H1 (cell line): ENCODE data around the gene SMARCAL1. TPM values are rescaled to one million over a fixed set of nuclear protein-coding genes. Genes with fewer than 3 reads are reported as not detected.
A peak's percentile ranks its signal among the peaks of the same experiment; 100 is the strongest.

ENCODE experiments used
- GABPA ChIP-seq: IDR thresholded peaks from 2 replicates; pipeline ENCODE4 v1.6.1; 2011; ENCODE audit warnings: mild to moderate bottlenecking, low read length, moderate library complexity, borderline replicate concordance; ENCODE audit not compliant: insufficient read depth
- HDAC2 ChIP-seq, 2 experiments: fragments of 300-600 bp in 1 of 2; sonication (generic) in 1 of 2; IDR thresholded peaks; 2 replicates each; pipeline ENCODE4 v1.6.1; 2011 to 2012; ENCODE audit warnings: low read depth in 2 of 2, low read length in 2 of 2, mild to moderate bottlenecking in 2 of 2, moderate library complexity in 2 of 2, borderline replicate concordance in 1 of 2, inconsistent platforms in 1 of 2
- JUN ChIP-seq: IDR thresholded peaks from 2 replicates; pipeline ENCODE4 v1.6.1; 2011; ENCODE audit warnings: low read depth, mild to moderate bottlenecking, improper control_type of control experiment, low read length
- NANOG ChIP-seq: IDR thresholded peaks from 2 replicates; pipeline ENCODE4 v1.6.1; 2011; ENCODE audit warnings: low read length, low read depth, mild to moderate bottlenecking, inconsistent platforms; ENCODE audit not compliant: insufficient read depth, poor library complexity, severe bottlenecking
- POLR2A ChIP-seq, 2 experiments: IDR thresholded peaks; 1 replicate in 1 of 2; 2 replicates in 1 of 2; pipeline ENCODE4 v1.6.1; 2011; ENCODE audit warnings: low read depth in 2 of 2, low read length in 2 of 2, mild to moderate bottlenecking in 2 of 2; ENCODE audit errors: control extremely low read depth in 1 of 2
- POLR2AphosphoS5 ChIP-seq: IDR thresholded peaks from 2 replicates; pipeline ENCODE4 v1.6.1; 2011; ENCODE audit warnings: low read depth, low read length
- POU5F1 ChIP-seq: IDR thresholded peaks from 2 replicates; pipeline ENCODE4 v1.6.1; 2011; ENCODE audit warnings: low read depth, mild to moderate bottlenecking, low read length, moderate library complexity
- SIN3A ChIP-seq, 2 experiments: IDR thresholded peaks in 1 of 2; conservative IDR thresholded peaks in 1 of 2; 2 replicates each; pipeline ENCODE4 v1.6.1; 2011 to 2012; ENCODE audit warnings: low read length in 2 of 2, improper control_type of control experiment in 1 of 2, low read depth in 1 of 2, mild to moderate bottlenecking in 1 of 2
- ZNF274 ChIP-seq: IDR thresholded peaks from 2 replicates; pipeline ENCODE4 v1.7.0; 2012; ENCODE audit warnings: low read length, borderline replicate concordance; ENCODE audit errors: extremely low read depth
- polyA plus RNA-seq, 7 experiments: library from polyadenylated mRNA; depleted of rRNA in 3 of 7; stranded (reverse) in 5 of 7; unstranded in 2 of 7; fragments of >200 nt in 5 of 7; fragments of 200-250 nt in 2 of 7; gene quantifications; 1 replicate in 5 of 7; 2 replicates in 1 of 7; 4 replicates in 1 of 7; pipeline versions ENCODE4 v1.2.1 to v1.2.3, GENCODE V29; 2011 to 2013; ENCODE audit warnings: missing spikeins in 2 of 7, mixed read lengths in 2 of 7
- total RNA-seq: library from RNA; stranded (reverse); fragmentation: NEBNext Ultra II Directional; extraction: Animal tissue kit (Norgen Biotek cat#: 25700); gene quantifications from 2 replicates; pipeline ENCODE4 v1.2.1, GENCODE V29; 2021
- TF ChIP-seq, protein P1 (sequence below): fragments of 300-600 bp; sonication (generic); IDR thresholded peaks from 2 replicates; pipeline ENCODE4 v1.7.1; 2012; ENCODE audit warnings: low read length, moderate library complexity, mild to moderate bottlenecking, inconsistent platforms; ENCODE audit not compliant: insufficient replicate concordance

Gene SMARCAL1
- total and polyA plus RNA-seq, 2 of the 8 experiments (the other 6 are each of a cell fraction or from before 2014, with no cell fraction given), result 17.6 to 17.9 TPM

- TF ChIP-seq, protein P1, sequence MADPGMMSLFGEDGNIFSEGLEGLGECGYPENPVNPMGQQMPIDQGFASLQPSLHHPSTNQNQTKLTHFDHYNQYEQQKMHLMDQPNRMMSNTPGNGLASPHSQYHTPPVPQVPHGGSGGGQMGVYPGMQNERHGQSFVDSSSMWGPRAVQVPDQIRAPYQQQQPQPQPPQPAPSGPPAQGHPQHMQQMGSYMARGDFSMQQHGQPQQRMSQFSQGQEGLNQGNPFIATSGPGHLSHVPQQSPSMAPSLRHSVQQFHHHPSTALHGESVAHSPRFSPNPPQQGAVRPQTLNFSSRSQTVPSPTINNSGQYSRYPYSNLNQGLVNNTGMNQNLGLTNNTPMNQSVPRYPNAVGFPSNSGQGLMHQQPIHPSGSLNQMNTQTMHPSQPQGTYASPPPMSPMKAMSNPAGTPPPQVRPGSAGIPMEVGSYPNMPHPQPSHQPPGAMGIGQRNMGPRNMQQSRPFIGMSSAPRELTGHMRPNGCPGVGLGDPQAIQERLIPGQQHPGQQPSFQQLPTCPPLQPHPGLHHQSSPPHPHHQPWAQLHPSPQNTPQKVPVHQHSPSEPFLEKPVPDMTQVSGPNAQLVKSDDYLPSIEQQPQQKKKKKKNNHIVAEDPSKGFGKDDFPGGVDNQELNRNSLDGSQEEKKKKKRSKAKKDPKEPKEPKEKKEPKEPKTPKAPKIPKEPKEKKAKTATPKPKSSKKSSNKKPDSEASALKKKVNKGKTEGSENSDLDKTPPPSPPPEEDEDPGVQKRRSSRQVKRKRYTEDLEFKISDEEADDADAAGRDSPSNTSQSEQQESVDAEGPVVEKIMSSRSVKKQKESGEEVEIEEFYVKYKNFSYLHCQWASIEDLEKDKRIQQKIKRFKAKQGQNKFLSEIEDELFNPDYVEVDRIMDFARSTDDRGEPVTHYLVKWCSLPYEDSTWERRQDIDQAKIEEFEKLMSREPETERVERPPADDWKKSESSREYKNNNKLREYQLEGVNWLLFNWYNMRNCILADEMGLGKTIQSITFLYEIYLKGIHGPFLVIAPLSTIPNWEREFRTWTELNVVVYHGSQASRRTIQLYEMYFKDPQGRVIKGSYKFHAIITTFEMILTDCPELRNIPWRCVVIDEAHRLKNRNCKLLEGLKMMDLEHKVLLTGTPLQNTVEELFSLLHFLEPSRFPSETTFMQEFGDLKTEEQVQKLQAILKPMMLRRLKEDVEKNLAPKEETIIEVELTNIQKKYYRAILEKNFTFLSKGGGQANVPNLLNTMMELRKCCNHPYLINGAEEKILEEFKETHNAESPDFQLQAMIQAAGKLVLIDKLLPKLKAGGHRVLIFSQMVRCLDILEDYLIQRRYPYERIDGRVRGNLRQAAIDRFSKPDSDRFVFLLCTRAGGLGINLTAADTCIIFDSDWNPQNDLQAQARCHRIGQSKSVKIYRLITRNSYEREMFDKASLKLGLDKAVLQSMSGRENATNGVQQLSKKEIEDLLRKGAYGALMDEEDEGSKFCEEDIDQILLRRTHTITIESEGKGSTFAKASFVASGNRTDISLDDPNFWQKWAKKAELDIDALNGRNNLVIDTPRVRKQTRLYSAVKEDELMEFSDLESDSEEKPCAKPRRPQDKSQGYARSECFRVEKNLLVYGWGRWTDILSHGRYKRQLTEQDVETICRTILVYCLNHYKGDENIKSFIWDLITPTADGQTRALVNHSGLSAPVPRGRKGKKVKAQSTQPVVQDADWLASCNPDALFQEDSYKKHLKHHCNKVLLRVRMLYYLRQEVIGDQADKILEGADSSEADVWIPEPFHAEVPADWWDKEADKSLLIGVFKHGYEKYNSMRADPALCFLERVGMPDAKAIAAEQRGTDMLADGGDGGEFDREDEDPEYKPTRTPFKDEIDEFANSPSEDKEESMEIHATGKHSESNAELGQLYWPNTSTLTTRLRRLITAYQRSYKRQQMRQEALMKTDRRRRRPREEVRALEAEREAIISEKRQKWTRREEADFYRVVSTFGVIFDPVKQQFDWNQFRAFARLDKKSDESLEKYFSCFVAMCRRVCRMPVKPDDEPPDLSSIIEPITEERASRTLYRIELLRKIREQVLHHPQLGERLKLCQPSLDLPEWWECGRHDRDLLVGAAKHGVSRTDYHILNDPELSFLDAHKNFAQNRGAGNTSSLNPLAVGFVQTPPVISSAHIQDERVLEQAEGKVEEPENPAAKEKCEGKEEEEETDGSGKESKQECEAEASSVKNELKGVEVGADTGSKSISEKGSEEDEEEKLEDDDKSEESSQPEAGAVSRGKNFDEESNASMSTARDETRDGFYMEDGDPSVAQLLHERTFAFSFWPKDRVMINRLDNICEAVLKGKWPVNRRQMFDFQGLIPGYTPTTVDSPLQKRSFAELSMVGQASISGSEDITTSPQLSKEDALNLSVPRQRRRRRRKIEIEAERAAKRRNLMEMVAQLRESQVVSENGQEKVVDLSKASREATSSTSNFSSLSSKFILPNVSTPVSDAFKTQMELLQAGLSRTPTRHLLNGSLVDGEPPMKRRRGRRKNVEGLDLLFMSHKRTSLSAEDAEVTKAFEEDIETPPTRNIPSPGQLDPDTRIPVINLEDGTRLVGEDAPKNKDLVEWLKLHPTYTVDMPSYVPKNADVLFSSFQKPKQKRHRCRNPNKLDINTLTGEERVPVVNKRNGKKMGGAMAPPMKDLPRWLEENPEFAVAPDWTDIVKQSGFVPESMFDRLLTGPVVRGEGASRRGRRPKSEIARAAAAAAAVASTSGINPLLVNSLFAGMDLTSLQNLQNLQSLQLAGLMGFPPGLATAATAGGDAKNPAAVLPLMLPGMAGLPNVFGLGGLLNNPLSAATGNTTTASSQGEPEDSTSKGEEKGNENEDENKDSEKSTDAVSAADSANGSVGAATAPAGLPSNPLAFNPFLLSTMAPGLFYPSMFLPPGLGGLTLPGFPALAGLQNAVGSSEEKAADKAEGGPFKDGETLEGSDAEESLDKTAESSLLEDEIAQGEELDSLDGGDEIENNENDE, result no peak
- TF ChIP-seq POLR2AphosphoS5 (peak; percentile 2; the same call in 1 of the 2 replicates), HDAC2 (IDR thresholded peaks at IDR 0.05; ENCODE audit: borderline replicate concordance in 1 of 2, low read depth in 2 of 2, low read length in 2 of 2) (no peak), SIN3A (conservative IDR thresholded peaks at IDR 0.05 in 1 of 2, IDR thresholded peaks at IDR 0.05 in 1 of 2; ENCODE audit: low read depth in 1 of 2, low read length in 2 of 2) (no peak), POU5F1 (no peak), NANOG (no peak), ZNF274 (no peak), JUN (no peak), POLR2A (IDR thresholded peaks at IDR 0.05; ENCODE audit: control extremely low read depth in 1 of 2, low read depth in 2 of 2, low read length in 2 of 2) (peak in 1 of 2 experiments; percentile 51; a peak in 1 of 3 replicates), GABPA (no peak)
- TF ChIP-seq, all 59 proteins: peak for 2
Measured at GRCh38 chr2:216503697-216504375, 91.6 kb downstream of the SMARCAL1 start (continued).
